ENCODE results near the gene RPGR.

DNA sequence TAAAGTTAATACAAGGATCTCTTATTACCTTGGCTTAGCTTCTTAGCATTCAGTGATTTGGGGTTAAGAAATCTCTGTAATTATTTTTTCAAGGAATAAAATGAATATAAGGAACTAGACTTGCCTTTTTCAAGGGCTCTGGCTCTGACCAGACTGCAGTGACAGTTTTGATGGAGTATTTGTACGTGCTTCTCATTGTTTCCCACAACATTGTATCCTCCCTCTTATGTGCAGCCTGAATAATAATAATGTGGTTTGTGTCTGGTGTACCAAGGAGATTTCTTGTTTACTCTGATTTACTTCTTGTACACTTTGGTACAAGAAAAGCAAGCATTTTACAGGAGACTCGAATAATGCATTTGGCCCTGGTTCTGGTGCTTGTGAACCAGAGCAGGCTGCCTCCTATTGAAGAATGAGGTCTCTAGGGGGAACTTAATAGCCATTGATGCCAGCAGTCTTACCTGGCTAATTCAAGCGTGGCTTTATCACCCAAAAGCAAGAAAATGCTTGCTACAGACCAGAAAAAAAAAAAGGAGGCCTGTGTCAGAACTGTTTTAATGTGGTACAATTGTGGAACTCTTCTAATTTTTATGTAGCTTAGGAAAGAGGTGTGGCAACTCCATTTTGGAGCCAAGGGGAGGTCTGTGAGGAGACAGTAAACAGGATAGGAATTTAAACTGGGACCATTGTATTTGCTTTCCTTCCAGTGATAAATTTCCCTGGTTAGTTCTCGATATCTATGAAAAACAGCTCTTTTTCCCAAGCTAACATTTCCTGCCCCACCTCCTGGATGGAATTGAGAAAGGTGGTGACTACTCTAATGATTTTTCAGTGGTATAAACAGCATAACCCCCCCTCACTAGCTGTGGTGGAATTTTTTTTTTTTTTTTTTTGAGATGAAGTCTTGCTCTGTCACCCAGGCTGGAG lies 30.7 kb upstream of the RPGR start:
- TF ChIP-seq, protein P1, sequence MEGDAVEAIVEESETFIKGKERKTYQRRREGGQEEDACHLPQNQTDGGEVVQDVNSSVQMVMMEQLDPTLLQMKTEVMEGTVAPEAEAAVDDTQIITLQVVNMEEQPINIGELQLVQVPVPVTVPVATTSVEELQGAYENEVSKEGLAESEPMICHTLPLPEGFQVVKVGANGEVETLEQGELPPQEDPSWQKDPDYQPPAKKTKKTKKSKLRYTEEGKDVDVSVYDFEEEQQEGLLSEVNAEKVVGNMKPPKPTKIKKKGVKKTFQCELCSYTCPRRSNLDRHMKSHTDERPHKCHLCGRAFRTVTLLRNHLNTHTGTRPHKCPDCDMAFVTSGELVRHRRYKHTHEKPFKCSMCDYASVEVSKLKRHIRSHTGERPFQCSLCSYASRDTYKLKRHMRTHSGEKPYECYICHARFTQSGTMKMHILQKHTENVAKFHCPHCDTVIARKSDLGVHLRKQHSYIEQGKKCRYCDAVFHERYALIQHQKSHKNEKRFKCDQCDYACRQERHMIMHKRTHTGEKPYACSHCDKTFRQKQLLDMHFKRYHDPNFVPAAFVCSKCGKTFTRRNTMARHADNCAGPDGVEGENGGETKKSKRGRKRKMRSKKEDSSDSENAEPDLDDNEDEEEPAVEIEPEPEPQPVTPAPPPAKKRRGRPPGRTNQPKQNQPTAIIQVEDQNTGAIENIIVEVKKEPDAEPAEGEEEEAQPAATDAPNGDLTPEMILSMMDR (conservative IDR thresholded peaks at IDR 0.05; ENCODE audit: low read length) = no peak
- TF ChIP-seq EZH2phosphoT487 (IDR thresholded peaks at IDR 0.05; ENCODE audit: borderline replicate concordance, low read depth, low read length) = no peak
